Measurements from ENCODE around the gene DDX25.

Gene DDX25

GRCh38 chr11:125903711-125904659, at the start of gene DDX25:
Gene DDX25, plus strand, starts transcription at chr11:125904508. Its CDS starts 10 bp downstream, at chr11:125904518.
- TF ChIP-seq USF1 (IDR thresholded peaks at IDR 0.05) (no peak), RAD21 (IDR thresholded peaks at IDR 0.05; ENCODE audit: low read depth) (no peak)

- TF ChIP-seq EGR1 (IDR thresholded peaks at IDR 0.05) (no peak), MAX (IDR thresholded peaks at IDR 0.05) (no peak), TAF1 (IDR thresholded peaks at IDR 0.05; ENCODE audit: low read depth) (no peak), EP300 (IDR thresholded peaks at IDR 0.05; ENCODE audit: borderline replicate concordance) (no peak), CREB1 (IDR thresholded peaks at IDR 0.05; ENCODE audit: low read depth) (no peak), ZBTB7A (IDR thresholded peaks at IDR 0.05; ENCODE audit: low read depth) (no peak), TCF12 (IDR thresholded peaks at IDR 0.05; ENCODE audit: low read depth) (no peak), CEBPB (IDR thresholded peaks at IDR 0.05) (no peak), TEAD4 (IDR thresholded peaks at IDR 0.05) (no peak), YY1 (IDR thresholded peaks at IDR 0.05; ENCODE audit: low read depth) (no peak), FOXM1 (IDR thresholded peaks at IDR 0.05; ENCODE audit: borderline replicate concordance, low read depth) (no peak), RAD21 (IDR thresholded peaks at IDR 0.05; ENCODE audit: low read depth) (no peak), REST (IDR thresholded peaks at IDR 0.05; ENCODE audit: low read depth) (no peak), NFIC (IDR thresholded peaks at IDR 0.05) (no peak), USF1 (IDR thresholded peaks at IDR 0.05) (no peak)
Observed at GRCh38 chr11:125869521-125869920, 34.8 kb upstream of the DDX25 start.

- TF ChIP-seq EP300 (IDR thresholded peaks at IDR 0.05; ENCODE audit: borderline replicate concordance) (no peak), RAD21 (IDR thresholded peaks at IDR 0.05; ENCODE audit: low read depth) (peak; percentile 73)
Observed at GRCh38 chr11:125871391-125872137, 32.7 kb upstream of the DDX25 start.

GRCh38 chr11:125872138-125872491, 32.2 kb upstream of the DDX25 start:
- TF ChIP-seq YY1 (IDR thresholded peaks at IDR 0.05; ENCODE audit: low read depth) (no peak), ZBTB7A (IDR thresholded peaks at IDR 0.05; ENCODE audit: low read depth) (no peak), FOXM1 (IDR thresholded peaks at IDR 0.05; ENCODE audit: borderline replicate concordance, low read depth) (no peak), TAF1 (IDR thresholded peaks at IDR 0.05; ENCODE audit: low read depth) (no peak), MAX (IDR thresholded peaks at IDR 0.05) (no peak), TEAD4 (IDR thresholded peaks at IDR 0.05) (no peak), TCF12 (IDR thresholded peaks at IDR 0.05; ENCODE audit: low read depth) (no peak), CEBPB (IDR thresholded peaks at IDR 0.05) (no peak), EP300 (IDR thresholded peaks at IDR 0.05; ENCODE audit: borderline replicate concordance) (no peak), CREB1 (IDR thresholded peaks at IDR 0.05; ENCODE audit: low read depth) (no peak), REST (IDR thresholded peaks at IDR 0.05; ENCODE audit: low read depth) (no peak), RAD21 (IDR thresholded peaks at IDR 0.05; ENCODE audit: low read depth) (no peak), NFIC (IDR thresholded peaks at IDR 0.05) (no peak), USF1 (IDR thresholded peaks at IDR 0.05) (no peak), EGR1 (IDR thresholded peaks at IDR 0.05) (no peak)

- no peak for TF ChIP-seq ZBTB7A (IDR thresholded peaks at IDR 0.05; ENCODE audit: low read depth)
- no peak for TF ChIP-seq TAF1 (IDR thresholded peaks at IDR 0.05; ENCODE audit: low read depth)
- TF ChIP-seq TCF12 (IDR thresholded peaks at IDR 0.05; ENCODE audit: low read depth): no peak
- no peak for TF ChIP-seq EP300 (IDR thresholded peaks at IDR 0.05; ENCODE audit: borderline replicate concordance)
- TF ChIP-seq CEBPB (IDR thresholded peaks at IDR 0.05): no peak
- TF ChIP-seq NFIC (IDR thresholded peaks at IDR 0.05): no peak
Observed at GRCh38 chr11:125873881-125874555, 30.3 kb upstream of the DDX25 start.

All from Ishikawa (cell line).